Mucosa of descending colon (tissue), 3 donors: ENCODE data around the gene ETFB. TPM values are rescaled to one million over a fixed set of nuclear protein-coding genes. Genes with fewer than 3 reads are reported as not detected.

ENCODE experiments used
- ATAC-seq: fragments of 200-7000 bp; cut with Tn5 transposase; one replicate; pipeline ENCODE4 v1.9.1; 2020; ENCODE audit warnings: mild to moderate bottlenecking, moderate library complexity
- DNase-seq, 3 donors: peaks; one replicate each; pipeline ENCODE4 v3.0.0-alpha.2; 2020
- H3K36me3 ChIP-seq: fragments of 200-600 bp; one replicate; pipeline ENCODE4 v1.8.0; 2021; ENCODE audit warnings: low read depth, mild to moderate bottlenecking
- H3K4me1 ChIP-seq: fragments of 200-600 bp; one replicate; pipeline ENCODE4 v1.8.0; 2021; ENCODE audit warnings: low read depth, mild to moderate bottlenecking
- H3K4me3 ChIP-seq: fragments of 200-600 bp; one replicate; pipeline ENCODE4 v1.8.0; 2021; ENCODE audit warnings: mild to moderate bottlenecking
- H3K9me3 ChIP-seq: fragments of 200-600 bp; one replicate; pipeline ENCODE4 v1.8.0; 2021; ENCODE audit warnings: mild to moderate bottlenecking
- CTCF ChIP-seq: fragments of 200-600 bp; IDR thresholded peaks from one replicate; pipeline ENCODE4 v1.8.0; 2022; ENCODE audit warnings: antibody characterized with exemption, mild to moderate bottlenecking
- intact Hi-C, 2 donors: fragments of 100-400 bp; cut with DNase I in 1 of 2; cut with micrococcal nuclease in 1 of 2; formaldehyde crosslinking; loops; one replicate each; pipeline versions ENCODE4 v1.11.0 to v1.11.1; 2022; cut with DNase I, micrococcal nuclease
- total RNA-seq, 3 donors: library from RNA; stranded (reverse); fragmentation: NEBNext Ultra II Directional in 2 of 3; extraction: Animal tissue kit (Norgen Biotek cat#: 25700) in 2 of 3; gene quantifications; one replicate each; pipeline versions ENCODE4 v1.2.1 to v1.2.4, GENCODE V29; 2021 to 2023
- donor health status: DM: no; HTN: no; CAD: no; lungs with moderate emphysema.
- donor health status: DM: no; HTN: no; CAD: no.
- donor health status: DM: no; HTN: yes; CAD: no.

ETFB gene
- total RNA-seq, 3 donors from 2014 or later, result 113 to 154 (median 130) TPM

GRCh38 chr19:51337861-51338562 is 28.2 kb downstream of the ETFB start:
- no peak for TF ChIP-seq CTCF
- peak in 1 of 3 donors; percentile 34 for DNase-seq
- ATAC-seq, result no peak
- H3K36me3 ChIP-seq, result no peaks in the 10 kb centered on the region
- H3K4me3 ChIP-seq, result no peak overlapping the region
- H3K4me1 ChIP-seq, result peaks cover 9% of the 10 kb centered on the region
- intact Hi-C loops, result loop anchor here in 1 of 2 donors (10.0 kb wide), 1 partner anchor 97 kb away; no protein-coding TSS in a partner anchor
- no peaks in the 10 kb centered on the region for H3K9me3 ChIP-seq

- intact Hi-C loops, result loop anchor here in 1 of 2 donors (10.0 kb wide), 1 partner anchor 98 kb away; no protein-coding TSS in a partner anchor
Observed at GRCh38 chr19:51337141-51337860, 28.9 kb downstream of the ETFB start.

GRCh38 chr19:51333836-51334460 is 32.2 kb downstream of the ETFB start:
- ATAC-seq, result no peak
- peak in 1 of 3 donors; percentile 12 for DNase-seq
- Histone ChIP-seq H3K36me3 (no peaks in the 10 kb centered on the region), H3K4me3 (no peak overlapping the region), H3K4me1 (peaks cover 4% of the 10 kb centered on the region), H3K9me3 (no peaks in the 10 kb centered on the region)
- intact Hi-C loops, result loop anchor here in 1 of 2 donors (10.0 kb wide), 1 partner anchor 101 kb away; no protein-coding TSS in a partner anchor
- no peak for TF ChIP-seq CTCF

More at GRCh38 chr19:51337141-51337860, 28.9 kb downstream of the ETFB start:
- no peak for ATAC-seq
- peaks cover 9% of the 10 kb centered on the region for H3K4me1 ChIP-seq
- peak in 1 of 3 donors; percentile 13 for DNase-seq
- no peaks in the 10 kb centered on the region for H3K9me3 ChIP-seq
- H3K36me3 ChIP-seq, result no peaks in the 10 kb centered on the region
- no peak for TF ChIP-seq CTCF
- no peak overlapping the region for H3K4me3 ChIP-seq

- intact Hi-C loops, result loop anchor here in 1 of 2 donors (10.0 kb wide), 1 partner anchor 103 kb away; no protein-coding TSS in a partner anchor
- Histone ChIP-seq H3K4me3 (no peak overlapping the region), H3K9me3 (no peaks in the 10 kb centered on the region), H3K36me3 (no peaks in the 10 kb centered on the region), H3K4me1 (no peaks in the 10 kb centered on the region)
- no peak for ATAC-seq
- no peak for TF ChIP-seq CTCF
- no peak for DNase-seq
Observed at GRCh38 chr19:51331716-51332115, 34.5 kb downstream of the ETFB start.

GRCh38 chr19:51331193-51331592 is 35.0 kb downstream of the ETFB start:
- Histone ChIP-seq H3K4me1 (no peaks in the 10 kb centered on the region), H3K4me3 (no peak overlapping the region), H3K9me3 (no peaks in the 10 kb centered on the region), H3K36me3 (no peaks in the 10 kb centered on the region)
- no peak for TF ChIP-seq CTCF
- ATAC-seq, result no peak
- intact Hi-C loops, result loop anchor here in 1 of 2 donors (10.0 kb wide), 1 partner anchor 104 kb away; no protein-coding TSS in a partner anchor
- DNase-seq, result no peak
